Measurements from ENCODE around the gene RBM42.
"Not testable (repeated sequence)": the region's sequence is repeated elsewhere in the genome, so short reads cannot be mapped to it uniquely, and the experiment has no call there.

Gene RBM42

GRCh38 chr19:35621708-35622107, 7.1 kb upstream of the RBM42 start:
- no peak for DNase-seq

DNA sequence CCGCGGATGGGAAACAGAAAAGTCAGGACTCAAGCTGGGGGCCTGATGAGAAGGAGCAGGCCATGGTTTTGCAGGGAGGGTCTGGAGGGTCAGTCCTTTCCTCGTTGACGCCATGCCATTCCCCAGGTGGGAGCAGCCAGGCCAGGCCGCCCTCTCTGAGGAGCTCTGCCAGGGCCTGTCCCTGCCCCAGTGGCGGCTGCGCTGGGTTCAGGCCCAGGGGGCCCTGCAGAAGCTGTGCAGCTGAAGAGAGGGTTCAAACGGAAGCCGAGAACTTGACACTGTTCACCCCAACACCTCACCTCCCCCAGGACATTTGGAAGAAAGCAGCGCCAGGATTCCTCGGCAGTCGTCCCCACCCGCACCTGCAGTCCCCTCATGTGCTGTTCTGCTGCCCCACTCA, 6.1 kb upstream of the RBM42 start:
- no peak for DNase-seq

DNA sequence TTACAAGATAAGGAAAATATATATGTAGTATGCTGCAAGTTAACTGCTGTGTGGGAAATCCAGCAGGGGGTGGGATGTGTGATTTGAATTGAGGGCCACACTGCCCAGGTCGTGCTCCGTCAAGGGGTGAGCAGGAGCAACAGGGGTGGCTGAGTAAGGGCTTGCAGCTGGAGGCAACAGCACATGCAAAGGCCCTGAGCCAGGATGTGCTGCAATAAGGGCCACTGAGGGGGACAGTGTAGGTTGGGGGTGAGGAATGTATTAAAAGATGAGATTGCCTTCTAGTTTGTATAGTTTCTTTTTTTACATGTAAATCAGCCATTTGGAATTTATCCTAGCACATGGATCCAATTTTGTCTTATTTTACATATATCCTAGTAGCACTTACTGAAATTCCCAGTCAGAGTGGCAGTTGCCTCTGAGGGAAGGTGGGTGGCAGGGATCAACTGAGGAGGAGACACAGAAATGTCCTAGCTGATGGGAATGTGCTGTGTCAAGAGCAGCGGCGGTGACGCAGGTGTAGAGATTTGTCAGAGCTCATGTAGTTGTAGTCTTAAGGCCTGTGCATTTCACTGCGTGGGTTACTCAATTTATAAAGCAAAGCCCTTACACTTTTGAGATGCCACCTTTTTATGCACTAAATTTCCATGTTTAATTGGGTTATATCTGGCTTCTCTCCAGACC, 5.4 kb upstream of the RBM42 start:
- DNase-seq, result no peak

DNA sequence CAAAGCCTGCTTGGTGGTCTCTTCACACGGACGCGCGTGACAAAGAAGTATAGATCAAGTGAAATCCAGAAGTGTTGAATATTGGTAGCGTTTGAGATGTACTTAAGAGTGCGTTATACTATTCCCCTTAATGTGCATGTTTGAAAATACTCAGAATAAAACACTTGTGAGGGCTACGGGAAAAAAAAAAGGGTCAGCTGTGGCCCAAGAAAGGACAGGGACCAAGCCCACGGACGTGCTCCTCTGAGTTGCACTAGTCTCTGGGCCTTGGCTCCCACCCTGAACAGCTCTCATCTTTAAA, 622 bp upstream of the RBM42 start:
- DNase-seq, result no peak

GRCh38 chr19:35629332-35629633, 447 bp downstream of the RBM42 start:
- no peak for DNase-seq

- DNase-seq, result no peak
Observed at GRCh38 chr19:35633727-35634440, 5.0 kb downstream of the RBM42 start.

GRCh38 chr19:35636651-35637050, 7.8 kb downstream of the RBM42 start:
- DNase-seq, result no peak

DNA sequence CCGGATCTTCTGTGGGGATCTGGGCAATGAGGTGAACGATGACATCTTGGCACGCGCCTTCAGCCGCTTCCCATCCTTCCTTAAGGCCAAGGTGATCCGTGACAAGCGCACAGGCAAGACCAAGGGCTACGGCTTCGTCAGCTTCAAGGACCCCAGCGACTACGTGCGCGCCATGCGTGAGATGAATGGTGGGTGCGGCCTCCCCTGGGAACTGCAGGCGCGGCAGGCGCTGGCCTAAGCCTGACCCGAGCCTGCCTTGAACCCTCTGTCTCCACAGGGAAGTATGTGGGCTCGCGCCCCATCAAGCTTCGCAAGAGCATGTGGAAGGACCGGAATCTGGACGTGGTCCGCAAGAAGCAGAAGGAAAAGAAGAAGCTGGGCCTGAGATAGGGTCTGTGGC, 8.3 kb downstream of the RBM42 start:
- no peak for DNase-seq

- no peak for DNase-seq
Observed at GRCh38 chr19:35639321-35639639, 10.4 kb downstream of the RBM42 start.

DNA sequence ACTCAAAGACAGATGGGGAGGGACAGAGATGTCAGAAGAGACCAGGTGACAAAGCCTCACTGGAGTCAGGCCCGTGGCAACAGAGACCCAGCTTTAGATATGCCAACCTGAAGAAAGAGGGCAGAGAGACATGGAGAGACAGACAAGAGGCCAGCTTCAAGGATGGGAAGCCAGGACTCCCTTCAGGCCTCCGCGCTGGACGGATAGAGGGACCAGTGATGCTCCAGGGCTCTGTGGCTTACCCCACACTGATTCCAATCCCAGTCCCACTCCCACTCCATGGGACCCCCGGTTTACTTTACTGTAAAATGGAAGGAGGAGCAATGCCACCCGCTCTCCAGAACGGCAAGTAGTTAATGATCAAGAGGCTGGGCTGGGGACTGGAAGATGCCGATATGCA, 11.0 kb downstream of the RBM42 start:
- DNase-seq, result no peak

DNA sequence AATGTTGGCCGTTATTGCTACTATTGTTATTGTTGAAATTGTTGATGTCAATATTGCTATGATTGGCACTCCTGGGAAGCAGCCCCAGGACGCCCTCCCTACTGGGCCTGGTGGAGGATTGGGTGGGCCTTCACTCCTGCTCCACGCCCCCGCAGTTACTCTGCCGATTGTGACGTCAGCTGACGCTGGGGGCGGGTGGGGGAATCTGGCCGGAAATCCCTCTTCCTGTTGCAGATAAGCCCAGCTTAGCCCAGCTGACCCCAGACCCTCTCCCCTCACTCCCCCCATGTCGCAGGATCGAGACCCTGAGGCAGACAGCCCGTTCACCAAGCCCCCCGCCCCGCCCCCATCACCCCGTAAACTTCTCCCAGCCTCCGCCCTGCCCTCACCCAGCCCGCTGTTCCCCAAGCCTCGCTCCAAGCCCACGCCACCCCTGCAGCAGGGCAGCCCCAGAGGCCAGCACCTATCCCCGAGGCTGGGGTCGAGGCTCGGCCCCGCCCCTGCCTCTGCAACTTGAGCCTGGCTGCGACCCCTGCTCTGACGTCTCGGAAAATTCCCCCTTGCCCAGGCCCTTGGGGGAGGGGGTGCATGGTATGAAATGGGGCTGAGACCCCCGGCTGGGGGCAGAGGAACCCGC, 12.8 kb downstream of the RBM42 start, which contains the start of gene ETV2:
TSS of gene ETV2 (plus strand) at position 231 of the 637 bp plus-strand sequence. CDS start 716 bp downstream, outside the sequence.
- DNase-seq, result peak; percentile 79

GRCh38 chr19:35642312-35642711, 13.5 kb downstream of the RBM42 start:
- DNase-seq, result no peak

GRCh38 chr19:35642798-35643254, 14.0 kb downstream of the RBM42 start:
- DNase-seq, result no peak

- DNase-seq, result peak; percentile 94
Observed at GRCh38 chr19:35643255-35644205, 14.7 kb downstream of the RBM42 start.

- peak; percentile 99 for DNase-seq
Observed at GRCh38 chr19:35644206-35644986, 15.6 kb downstream of the RBM42 start.

DNA sequence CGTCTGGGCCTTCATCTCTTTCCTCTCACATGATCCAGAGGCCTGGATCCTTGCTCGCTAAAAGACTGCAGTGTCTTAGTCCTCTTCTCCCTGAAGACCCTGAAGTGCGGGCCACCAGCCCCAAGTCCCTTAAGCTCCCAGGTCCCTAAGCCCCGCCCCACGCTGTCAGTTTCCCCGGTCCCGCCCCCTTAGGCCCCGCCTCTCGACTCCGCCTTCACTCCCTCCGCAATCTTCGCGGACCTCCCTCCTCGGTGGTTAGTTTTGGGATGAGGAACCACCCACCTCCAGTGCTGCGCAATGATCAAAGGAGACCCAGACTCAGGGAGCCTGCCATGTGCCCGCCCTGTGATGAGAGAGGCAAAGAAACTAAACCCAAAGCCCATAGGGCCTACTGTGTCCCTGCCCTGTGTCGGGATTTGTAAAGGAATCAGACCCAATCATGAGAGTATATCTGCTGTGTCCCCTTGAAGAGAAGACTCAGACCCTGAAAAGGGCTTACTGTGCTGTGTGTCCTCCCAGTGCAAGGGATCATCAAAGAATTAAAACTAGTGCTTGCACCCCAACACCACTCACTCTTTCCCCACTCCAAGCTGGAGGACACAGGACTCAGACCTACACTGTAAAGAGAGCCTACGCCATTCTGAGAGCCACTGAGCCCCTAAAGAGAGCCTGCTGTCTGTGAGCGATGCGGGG, 16.3 kb downstream of the RBM42 start:
- peak; percentile 89 for DNase-seq

- no peak for DNase-seq
Observed at GRCh38 chr19:35645680-35646511, 17.1 kb downstream of the RBM42 start.

GRCh38 chr19:35648017-35648961, 19.5 kb downstream of the RBM42 start, which contains the start of gene COX6B1:
Gene COX6B1, plus strand, starts transcription at chr19:35648323. Its CDS starts 2,921 bp downstream, at chr19:35651244.
- peak; percentile 98 for DNase-seq

- no peak for DNase-seq
Observed at GRCh38 chr19:35650581-35650980, 21.7 kb downstream of the RBM42 start.

- DNase-seq, result not testable (repeated sequence)
Observed at GRCh38 chr19:35654828-35655227, 26.0 kb downstream of the RBM42 start.

Data from islet precursor cell (in vitro differentiated cells).